HEK293 (cell line): ENCODE results near the gene TDRD9.

Experiments used
- CTCF ChIA-PET: fragments of 350-600 bp; formaldehyde crosslinking; extraction: SDS; loops from one replicate; lab custom pipeline; 2021; ENCODE audit warnings: antibody characterized with exemption; lab: Yijun Ruan, JAX
- POLR2A ChIA-PET: fragments of 300-600 bp; formaldehyde crosslinking; extraction: SDS; loops from one replicate; lab custom pipeline; 2020; ENCODE audit warnings: antibody characterized with exemption, inconsistent platforms; lab: Yijun Ruan, JAX
- H3K27ac ChIP-seq: fragments of 200-500 bp; sonication (Bioruptor generic); 2 replicates; pipeline ENCODE4 v1.5.1; 2014; ENCODE audit warnings: low read depth, low read length, control low read depth, inconsistent platforms; ENCODE audit errors: extremely low read depth
- H3K36me3 ChIP-seq, 2 experiments: fragments of 200-500 bp in 1 of 2; sonication (Bioruptor generic) in 1 of 2; 1 replicate in 1 of 2; 2 replicates in 1 of 2; pipeline ENCODE4 v1.5.1; 2014 to 2017; ENCODE audit warnings: inconsistent platforms in 2 of 2, low read length in 2 of 2; ENCODE audit not compliant: control insufficient read depth in 2 of 2, insufficient read depth in 1 of 2
- H3K4me1 ChIP-seq: fragments of 200-500 bp; sonication (Bioruptor generic); 2 replicates; pipeline ENCODE4 v1.5.1; 2014; ENCODE audit warnings: mild to moderate bottlenecking, low read length, inconsistent platforms; ENCODE audit not compliant: control insufficient read depth, insufficient read depth
- H3K4me3 ChIP-seq: 2 replicates; pipeline ENCODE4 v1.5.1; 2011; ENCODE audit warnings: low read depth, mild to moderate bottlenecking, control low read depth, low read length, moderate library complexity
- H3K9me3 ChIP-seq: fragments of 200-500 bp; sonication (Bioruptor generic); 2 replicates; pipeline ENCODE4 v1.5.1; 2014; ENCODE audit warnings: low read depth, low read length, inconsistent platforms; ENCODE audit not compliant: control insufficient read depth, insufficient read depth
- FEZF1 ChIP-seq: fragments of 450-650 bp; formaldehyde crosslinking; IDR thresholded peaks from 2 replicates; pipeline ENCODE4 v1.5.1; 2016; ENCODE audit warnings: missing biosample characterization, missing genetic modification characterization
- GLI2 ChIP-seq: fragments of 450-650 bp; formaldehyde crosslinking; IDR thresholded peaks from 2 replicates; pipeline ENCODE4; 2017; ENCODE audit warnings: missing biosample characterization, missing genetic modification characterization, low read depth, borderline replicate concordance
- MZF1 ChIP-seq: fragments of 450-650 bp; formaldehyde crosslinking; IDR thresholded peaks from 2 replicates; pipeline ENCODE4 v1.5.1; 2017; ENCODE audit warnings: missing biosample characterization, missing genetic modification characterization, borderline replicate concordance
- OVOL3 ChIP-seq: fragments of 450-650 bp; formaldehyde crosslinking; IDR thresholded peaks from 2 replicates; pipeline ENCODE4 v1.5.1; 2016; ENCODE audit warnings: missing biosample characterization, missing genetic modification characterization
- REPIN1 ChIP-seq: fragments of 450-650 bp; formaldehyde crosslinking; IDR thresholded peaks from 2 replicates; pipeline ENCODE4 v1.5.1; 2017; ENCODE audit warnings: missing biosample characterization, missing genetic modification characterization, low read depth
- SP2 ChIP-seq: fragments of 450-650 bp; formaldehyde crosslinking; IDR thresholded peaks from 2 replicates; pipeline ENCODE4 v1.5.1; 2016; ENCODE audit warnings: missing biosample characterization, missing genetic modification characterization
- WT1 ChIP-seq: fragments of 450-650 bp; formaldehyde crosslinking; IDR thresholded peaks from 2 replicates; pipeline ENCODE4 v1.5.1; 2016; ENCODE audit warnings: missing biosample characterization, missing genetic modification characterization
- ZBTB11 ChIP-seq: fragments of 450-650 bp; formaldehyde crosslinking; conservative IDR thresholded peaks from 2 replicates; pipeline ENCODE4 v1.5.1; 2016; ENCODE audit warnings: low read depth, missing biosample characterization, missing genetic modification characterization
- ZBTB7A ChIP-seq: fragments of 450-650 bp; formaldehyde crosslinking; IDR thresholded peaks from 2 replicates; pipeline ENCODE4 v1.5.1; 2016; ENCODE audit warnings: low read depth, missing biosample characterization, missing genetic modification characterization
- ZNF174 ChIP-seq: fragments of 450-650 bp; formaldehyde crosslinking; IDR thresholded peaks from 2 replicates; pipeline ENCODE4 v1.5.0; 2017; ENCODE audit warnings: missing biosample characterization, mild to moderate bottlenecking, missing genetic modification characterization
- ZNF211 ChIP-seq: fragments of 450-650 bp; formaldehyde crosslinking; IDR thresholded peaks from 2 replicates; pipeline ENCODE4 v1.5.1; 2016; ENCODE audit warnings: low read depth, missing biosample characterization, missing genetic modification characterization
- ZNF221 ChIP-seq: fragments of 450-650 bp; formaldehyde crosslinking; IDR thresholded peaks from 2 replicates; pipeline ENCODE4 v1.5.1; 2017; ENCODE audit warnings: missing biosample characterization, missing genetic modification characterization, borderline replicate concordance
- ZNF223 ChIP-seq: fragments of 450-650 bp; formaldehyde crosslinking; IDR thresholded peaks from 2 replicates; pipeline ENCODE4 v1.5.1; 2016; ENCODE audit warnings: missing biosample characterization, missing genetic modification characterization
- ZNF266 ChIP-seq: fragments of 450-650 bp; formaldehyde crosslinking; IDR thresholded peaks from 2 replicates; pipeline ENCODE4 v1.5.1; 2016; ENCODE audit warnings: missing biosample characterization, missing genetic modification characterization, low read depth
- ZNF274 ChIP-seq, 2 experiments: fragments of 200-500 bp in 1 of 2; fragments of 450-650 bp in 1 of 2; sonication (Bioruptor generic) in 1 of 2; formaldehyde crosslinking in 1 of 2; IDR thresholded peaks; 2 replicates each; pipeline versions ENCODE4 v1.5.1 to v1.6.1; 2014 to 2016; ENCODE audit warnings: borderline replicate concordance in 1 of 2, inconsistent platforms in 1 of 2, low read length in 1 of 2, missing biosample characterization in 1 of 2, missing genetic modification characterization in 1 of 2
- ZNF292 ChIP-seq: fragments of 450-650 bp; formaldehyde crosslinking; IDR thresholded peaks from 2 replicates; pipeline ENCODE4 v1.5.1; 2016; ENCODE audit warnings: low read depth, missing biosample characterization, missing genetic modification characterization, borderline replicate concordance
- ZNF335 ChIP-seq: fragments of 450-650 bp; formaldehyde crosslinking; conservative IDR thresholded peaks from 2 replicates; pipeline ENCODE4 v1.5.1; 2016; ENCODE audit warnings: missing biosample characterization, missing genetic modification characterization
- ZNF433 ChIP-seq: fragments of 450-650 bp; formaldehyde crosslinking; IDR thresholded peaks from 2 replicates; pipeline ENCODE4 v1.5.1; 2016; ENCODE audit warnings: missing biosample characterization, missing genetic modification characterization, low read depth
- ZNF473 ChIP-seq: fragments of 450-650 bp; formaldehyde crosslinking; IDR thresholded peaks from 2 replicates; pipeline ENCODE4 v1.5.1; 2017; ENCODE audit warnings: missing biosample characterization, missing genetic modification characterization
- ZNF621 ChIP-seq: fragments of 450-650 bp; formaldehyde crosslinking; IDR thresholded peaks from 2 replicates; pipeline ENCODE4 v1.5.1; 2017; ENCODE audit warnings: missing biosample characterization, missing genetic modification characterization
- ZNF629 ChIP-seq: fragments of 450-650 bp; formaldehyde crosslinking; IDR thresholded peaks from 2 replicates; pipeline ENCODE4 v1.5.1; 2017; ENCODE audit warnings: missing biosample characterization, missing genetic modification characterization
- ZNF658 ChIP-seq: fragments of 450-650 bp; formaldehyde crosslinking; IDR thresholded peaks from 2 replicates; pipeline ENCODE4; 2016; ENCODE audit warnings: missing biosample characterization, missing genetic modification characterization
- ZNF660 ChIP-seq: fragments of 450-650 bp; IDR thresholded peaks from 2 replicates; pipeline ENCODE4 v1.5.1; 2018; ENCODE audit warnings: missing biosample characterization, mild to moderate bottlenecking, missing genetic modification characterization
- TF ChIP-seq, protein P1 (sequence below): fragments of 450-650 bp; formaldehyde crosslinking; IDR thresholded peaks from 2 replicates; pipeline ENCODE4 v1.5.1; 2016; ENCODE audit warnings: missing biosample characterization, missing genetic modification characterization
- TF ChIP-seq, protein P2 (sequence below): fragments of 450-650 bp; formaldehyde crosslinking; IDR thresholded peaks from 2 replicates; pipeline ENCODE4 v1.5.1; 2017; ENCODE audit warnings: missing biosample characterization, missing genetic modification characterization

Gene TDRD9

DNA sequence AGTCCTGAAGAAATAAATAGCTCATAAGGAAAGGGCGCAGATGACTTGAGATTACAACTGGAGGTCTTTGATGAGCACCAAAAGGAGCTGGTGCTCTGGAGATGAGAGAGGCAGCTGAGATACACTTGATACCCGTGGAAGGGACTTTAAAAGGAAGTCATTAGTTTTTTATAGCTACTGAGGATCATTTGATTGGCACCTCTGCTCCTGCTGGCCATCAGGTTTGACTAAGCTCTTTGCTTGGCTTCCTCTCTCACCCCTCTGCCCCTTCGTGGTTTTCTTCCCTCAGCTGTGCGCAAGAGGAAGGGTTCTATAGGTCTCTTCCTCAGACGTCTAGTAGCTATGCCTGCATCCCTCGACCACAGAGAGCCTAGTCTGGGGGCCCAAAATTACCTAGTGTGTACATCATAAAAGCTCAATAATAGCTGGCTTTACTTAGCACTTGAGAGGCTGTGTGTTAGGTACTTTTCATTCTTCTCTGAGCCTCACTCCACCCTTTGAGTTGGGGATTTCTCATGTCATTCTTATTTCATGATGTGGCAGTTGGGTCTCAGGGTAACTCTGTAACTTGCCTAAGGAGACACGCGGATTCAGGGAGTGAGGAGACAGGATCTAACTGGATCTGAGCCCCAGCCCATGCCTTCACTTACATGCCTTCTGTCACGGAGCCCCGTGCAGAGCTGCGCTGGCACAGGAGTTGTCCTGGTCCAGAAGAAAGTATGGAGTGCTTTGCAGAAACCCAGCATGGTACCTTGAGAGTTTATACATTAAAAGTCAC lies 88.8 kb downstream of the TDRD9 start (continued):
- TF ChIP-seq, protein P1, sequence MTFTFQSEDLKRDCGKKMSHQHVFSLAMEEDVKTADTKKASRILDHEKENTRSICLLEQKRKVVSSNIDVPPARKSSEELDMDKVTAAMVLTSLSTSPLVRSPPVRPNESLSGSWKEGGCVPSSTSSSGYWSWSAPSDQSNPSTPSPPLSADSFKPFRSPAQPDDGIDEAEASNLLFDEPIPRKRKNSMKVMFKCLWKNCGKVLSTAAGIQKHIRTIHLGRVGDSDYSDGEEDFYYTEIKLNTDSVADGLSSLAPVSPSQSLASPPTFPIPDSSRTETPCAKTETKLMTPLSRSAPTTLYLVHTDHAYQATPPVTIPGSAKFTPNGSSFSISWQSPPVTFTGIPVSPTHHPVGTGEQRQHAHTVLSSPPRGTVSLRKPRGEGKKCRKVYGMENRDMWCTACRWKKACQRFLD (tag by site-specific recombination) = no peak

DNA sequence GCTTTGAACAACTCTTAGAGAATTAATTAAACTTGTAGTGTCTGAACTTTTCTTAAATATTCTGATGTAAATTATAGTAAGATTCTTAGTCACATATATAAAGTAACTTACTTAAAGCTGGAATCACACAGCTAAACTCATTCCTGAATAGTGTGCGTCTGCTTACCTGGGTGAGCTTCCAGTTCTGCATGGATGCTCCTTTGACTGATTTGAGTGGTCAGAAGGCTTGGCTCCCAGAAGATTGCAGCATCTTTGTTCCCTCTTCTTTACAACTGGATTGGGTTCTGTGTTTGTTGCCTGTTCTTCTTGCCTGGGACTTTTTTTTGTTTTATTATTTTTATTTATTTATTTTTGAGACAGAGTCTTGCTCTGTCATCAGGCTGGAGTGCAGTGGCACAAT lies 90.8 kb downstream of the TDRD9 start:
- POLR2A ChIA-PET = no interaction called here
- no peak for TF ChIP-seq WT1 (tag by site-specific recombination)
- TF ChIP-seq ZNF658 = no peak
- TF ChIP-seq ZNF335 (tag by site-specific recombination) = no peak
- TF ChIP-seq ZNF473 (tag by site-specific recombination) = no peak
- no peak for TF ChIP-seq MZF1
- no peak for TF ChIP-seq ZBTB11
- TF ChIP-seq, all 188 proteins: peak for 0
- H3K4me3 ChIP-seq = no peak overlapping the region
- H3K4me1 ChIP-seq = no peaks in the 10 kb centered on the region
- H3K27ac ChIP-seq = no peak overlapping the region
- no peaks in the 10 kb centered on the region for H3K36me3 ChIP-seq
- no peaks in the 10 kb centered on the region for H3K9me3 ChIP-seq
- CTCF ChIA-PET = interaction anchor here (0.7 kb wide), 1 partner anchor 58 kb away, joined by 3 read pairs; no protein-coding TSS in a partner anchor

DNA sequence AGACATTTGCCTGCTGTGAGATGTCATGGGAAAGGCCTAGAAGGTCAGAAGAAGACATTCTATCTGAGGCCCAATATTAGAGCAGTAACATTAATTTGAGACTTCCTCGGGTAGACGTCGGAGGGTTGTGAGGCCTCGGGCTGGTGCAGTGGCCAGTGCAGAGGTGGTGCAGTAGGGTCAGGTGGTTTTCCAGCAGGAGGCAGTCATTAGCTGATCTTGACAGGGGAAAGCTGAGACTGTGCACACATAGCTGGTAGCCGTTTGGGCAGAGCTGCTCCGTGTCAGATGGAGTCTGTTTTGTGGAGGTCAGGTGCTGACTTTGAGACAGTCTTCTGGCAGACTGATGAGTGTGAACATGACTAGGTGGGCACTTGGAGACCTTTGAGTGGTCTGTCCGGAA lies 91.5 kb downstream of the TDRD9 start:
- TF ChIP-seq OVOL3 (tag by site-specific recombination) (no peak), ZNF629 (tag by site-specific recombination) (no peak), ZNF621 (tag by site-specific recombination) (no peak), ZNF433 (tag by site-specific recombination) (no peak), FEZF1 (tag by site-specific recombination) (no peak), ZBTB7A (tag by site-specific recombination) (no peak), ZNF221 (no peak), ZNF174 (tag by site-specific recombination) (no peak), ZNF274 (IDR thresholded peaks at IDR 0.05; ENCODE audit: low read length) (no peak), ZNF274 (tag by site-specific recombination; IDR thresholded peaks at IDR 0.05; ENCODE audit: borderline replicate concordance) (no peak), SP2 (tag by site-specific recombination) (no peak), REPIN1 (tag by site-specific recombination) (no peak), ZNF223 (tag by site-specific recombination) (no peak), ZNF292 (tag by site-specific recombination) (no peak), ZNF211 (tag by site-specific recombination) (no peak), GLI2 (tag by site-specific recombination) (no peak), ZNF660 (tag by site-specific recombination) (no peak), ZNF266 (tag by site-specific recombination) (no peak)
- TF ChIP-seq, protein P2, sequence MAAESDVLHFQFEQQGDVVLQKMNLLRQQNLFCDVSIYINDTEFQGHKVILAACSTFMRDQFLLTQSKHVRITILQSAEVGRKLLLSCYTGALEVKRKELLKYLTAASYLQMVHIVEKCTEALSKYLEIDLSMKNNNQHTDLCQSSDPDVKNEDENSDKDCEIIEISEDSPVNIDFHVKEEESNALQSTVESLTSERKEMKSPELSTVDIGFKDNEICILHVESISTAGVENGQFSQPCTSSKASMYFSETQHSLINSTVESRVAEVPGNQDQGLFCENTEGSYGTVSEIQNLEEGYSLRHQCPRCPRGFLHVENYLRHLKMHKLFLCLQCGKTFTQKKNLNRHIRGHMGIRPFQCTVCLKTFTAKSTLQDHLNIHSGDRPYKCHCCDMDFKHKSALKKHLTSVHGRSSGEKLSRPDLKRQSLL (tag by site-specific recombination) = no peak
- H3K4me3 ChIP-seq = no peak overlapping the region
- POLR2A ChIA-PET = no interaction called here
- no peaks in the 10 kb centered on the region for H3K9me3 ChIP-seq
- no peaks in the 10 kb centered on the region for H3K4me1 ChIP-seq
- CTCF ChIA-PET = no interaction called here
- no peak overlapping the region for H3K27ac ChIP-seq
- H3K36me3 ChIP-seq = no peaks in the 10 kb centered on the region
